Keratinocyte (primary cell): ENCODE results near the gene PDE4C. TPM values are rescaled to one million over a fixed set of nuclear protein-coding genes. Genes with fewer than 3 reads are reported as not detected.

ENCODE experiments used
- DNase-seq: peaks from one replicate; pipeline ENCODE4 v3.0.0-alpha.2; 2011; ENCODE audit warnings: low read depth, missing footprints, low spot score
- FAIRE-seq: peaks from 2 replicates; lab custom pipeline; 2011; peaks lifted over from hg19 to GRCh38; lab: Jason Lieb, UNC
- H2AFZ ChIP-seq: 2 replicates; pipeline ENCODE4 v1.6.0; 2012; ENCODE audit warnings: low read length, control low read depth, inconsistent platforms; ENCODE audit not compliant: control insufficient read depth
- H3K27ac ChIP-seq: 2 replicates; pipeline ENCODE4 v1.5.1; 2011; ENCODE audit warnings: low read length; ENCODE audit not compliant: control insufficient read depth, insufficient read depth
- H3K27me3 ChIP-seq: 3 replicates; pipeline ENCODE4 v1.6.0; 2011; ENCODE audit warnings: low read length; ENCODE audit not compliant: control insufficient read depth, insufficient read depth; ENCODE audit errors: extremely low read depth
- H3K36me3 ChIP-seq, 2 experiments: 2 replicates in 1 of 2; 3 replicates in 1 of 2; pipeline ENCODE4 v1.5.1; 2011; ENCODE audit warnings: low read length in 2 of 2, mild to moderate bottlenecking in 1 of 2; ENCODE audit not compliant: control insufficient read depth in 2 of 2, insufficient read depth in 2 of 2; ENCODE audit errors: extremely low read depth in 1 of 2
- H3K4me1 ChIP-seq: 3 replicates; pipeline ENCODE4 v1.5.1; 2011; ENCODE audit warnings: low read length; ENCODE audit not compliant: control insufficient read depth, insufficient read depth; ENCODE audit errors: extremely low read depth
- H3K4me2 ChIP-seq: 3 replicates; pipeline ENCODE4 v1.6.0; 2011; ENCODE audit warnings: low read depth, low read length; ENCODE audit not compliant: control insufficient read depth, insufficient read depth; ENCODE audit errors: extremely low read depth
- H3K4me3 ChIP-seq, 3 experiments: fragments of 200-600 bp in 1 of 3; sonication (generic) in 1 of 3; 2 replicates in 2 of 3; 3 replicates in 1 of 3; pipeline ENCODE4 v1.5.1; 2011 to 2016; ENCODE audit warnings: low read length in 3 of 3, mild to moderate bottlenecking in 3 of 3, control low read depth in 2 of 3, inconsistent platforms in 1 of 3, low read depth in 1 of 3, mixed read lengths in 1 of 3, mixed run types in 1 of 3, moderate library complexity in 1 of 3; ENCODE audit not compliant: control insufficient read depth in 2 of 3, insufficient read depth in 2 of 3; ENCODE audit errors: extremely low read depth in 1 of 3
- H3K79me2 ChIP-seq: 2 replicates; pipeline ENCODE4 v1.6.0; 2012; ENCODE audit warnings: low read length; ENCODE audit not compliant: control insufficient read depth, insufficient read depth
- H3K9ac ChIP-seq: 3 replicates; pipeline ENCODE4 v1.6.0; 2011; ENCODE audit warnings: low read length; ENCODE audit not compliant: control insufficient read depth, insufficient read depth; ENCODE audit errors: extremely low read depth
- H3K9me1 ChIP-seq: 3 replicates; pipeline ENCODE4 v1.6.0; 2011; ENCODE audit warnings: low read length; ENCODE audit not compliant: control insufficient read depth, insufficient read depth; ENCODE audit errors: extremely low read depth
- H3K9me3 ChIP-seq: 2 replicates; pipeline ENCODE4 v1.5.1; 2012; ENCODE audit warnings: low read depth, low read length; ENCODE audit not compliant: control insufficient read depth
- H4K20me1 ChIP-seq: 3 replicates; pipeline ENCODE4 v1.6.0; 2011; ENCODE audit warnings: low read length; ENCODE audit not compliant: control insufficient read depth, insufficient read depth; ENCODE audit errors: extremely low read depth
- EZH2 ChIP-seq: IDR thresholded peaks from one replicate; pipeline ENCODE4 v1.6.1; 2012; ENCODE audit warnings: inconsistent platforms, mild to moderate bottlenecking, low read length, moderate library complexity
- dilution Hi-C: fragments of 300-500 bp; cut with MboI; formaldehyde crosslinking; loops from one replicate; pipeline ENCODE4 v1.7.0; 2020; ENCODE audit warnings: low sequenced_read_pairs; ENCODE audit not compliant: extremely low pct_ligation_motif_present
- polyA plus RNA-seq, 5 experiments: library from polyadenylated mRNA; depleted of rRNA in 3 of 5; stranded (reverse) in 3 of 5; stranded (forward) in 1 of 5; unstranded in 1 of 5; fragments of >200 nt; gene quantifications; 1 replicate in 1 of 5; 2 replicates in 3 of 5; 3 replicates in 1 of 5; pipeline versions ENCODE4 v1.2.1 to v1.2.3, GENCODE V29; 2011 to 2012; ENCODE audit warnings: missing spikeins in 2 of 5, low read depth in 1 of 5, low replicate concordance in 1 of 5
- TF ChIP-seq, protein P1 (sequence below), 3 experiments: IDR thresholded peaks in 1 of 3; conservative IDR thresholded peaks in 1 of 3; optimal IDR thresholded peaks in 1 of 3; 2 replicates in 2 of 3; 3 replicates in 1 of 3; pipeline versions ENCODE3 to v1.5.1; 2011; ENCODE audit warnings: low read length in 3 of 3, mild to moderate bottlenecking in 3 of 3, moderate library complexity in 2 of 3, control low read depth in 1 of 3, inconsistent platforms in 1 of 3; ENCODE audit not compliant: insufficient read depth in 2 of 3; ENCODE audit errors: extremely low read depth in 1 of 3

Gene PDE4C
- polyA plus RNA-seq, 1 donor (not counting 4 experiments of a cell fraction or from before 2014, with no cell fraction given), result not detected

DNA sequence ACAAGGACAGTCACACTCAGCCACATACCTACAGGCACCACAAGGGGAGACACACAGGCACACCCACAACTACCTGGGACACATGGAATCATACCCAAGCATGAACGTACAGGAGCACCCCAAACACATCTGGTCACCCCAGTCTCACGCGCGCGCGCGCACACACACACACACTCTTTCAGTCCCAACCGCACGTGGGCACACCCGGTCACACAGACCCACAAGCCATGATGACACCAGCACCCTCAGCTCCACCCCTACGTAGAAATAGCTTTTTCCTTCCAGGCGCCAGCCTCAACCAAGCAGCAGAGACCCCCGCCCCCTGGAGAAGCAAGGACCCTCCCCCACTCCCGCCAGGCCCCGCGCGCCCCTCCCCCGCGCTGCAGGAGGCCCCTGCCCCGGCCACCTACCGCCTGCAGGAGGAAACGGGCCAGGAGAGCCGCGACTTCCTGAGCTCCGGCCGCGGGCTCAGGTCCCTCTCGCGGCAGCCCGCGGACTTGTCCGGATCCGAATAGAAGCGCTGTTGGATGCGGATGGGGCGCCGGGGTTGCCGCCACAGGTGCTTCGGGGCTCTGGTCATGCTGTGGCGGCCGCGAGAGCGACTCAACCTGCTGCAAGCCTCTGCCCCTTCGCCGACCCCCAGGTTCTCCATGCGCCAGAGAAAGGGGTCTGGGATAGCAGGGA, 6.4 kb upstream of the PDE4C start:
- DNase-seq (no peak), FAIRE-seq (no peak)
- Histone ChIP-seq H3K4me1 (no peaks in the 10 kb centered on the region), H3K36me3 (no peaks in the 10 kb centered on the region), H3K4me2 (no peak overlapping the region), H4K20me1 (no peaks in the 10 kb centered on the region), H3K79me2 (no peaks in the 10 kb centered on the region), H3K4me3 (no peak overlapping the region), H3K27me3 (peaks cover 20% of the 10 kb centered on the region), H3K9ac (no peak overlapping the region), H3K27ac (no peak overlapping the region), H2AFZ (no peak overlapping the region), H3K9me3 (no peaks in the 10 kb centered on the region), H3K9me1 (no peaks in the 10 kb centered on the region)
- dilution Hi-C loops, result no loop called here
- TF ChIP-seq, protein P1, sequence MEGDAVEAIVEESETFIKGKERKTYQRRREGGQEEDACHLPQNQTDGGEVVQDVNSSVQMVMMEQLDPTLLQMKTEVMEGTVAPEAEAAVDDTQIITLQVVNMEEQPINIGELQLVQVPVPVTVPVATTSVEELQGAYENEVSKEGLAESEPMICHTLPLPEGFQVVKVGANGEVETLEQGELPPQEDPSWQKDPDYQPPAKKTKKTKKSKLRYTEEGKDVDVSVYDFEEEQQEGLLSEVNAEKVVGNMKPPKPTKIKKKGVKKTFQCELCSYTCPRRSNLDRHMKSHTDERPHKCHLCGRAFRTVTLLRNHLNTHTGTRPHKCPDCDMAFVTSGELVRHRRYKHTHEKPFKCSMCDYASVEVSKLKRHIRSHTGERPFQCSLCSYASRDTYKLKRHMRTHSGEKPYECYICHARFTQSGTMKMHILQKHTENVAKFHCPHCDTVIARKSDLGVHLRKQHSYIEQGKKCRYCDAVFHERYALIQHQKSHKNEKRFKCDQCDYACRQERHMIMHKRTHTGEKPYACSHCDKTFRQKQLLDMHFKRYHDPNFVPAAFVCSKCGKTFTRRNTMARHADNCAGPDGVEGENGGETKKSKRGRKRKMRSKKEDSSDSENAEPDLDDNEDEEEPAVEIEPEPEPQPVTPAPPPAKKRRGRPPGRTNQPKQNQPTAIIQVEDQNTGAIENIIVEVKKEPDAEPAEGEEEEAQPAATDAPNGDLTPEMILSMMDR (optimal IDR thresholded peaks at IDR 0.05 in 1 of 3, IDR thresholded peaks at IDR 0.05 in 1 of 3, conservative IDR thresholded peaks at IDR 0.05 in 1 of 3; ENCODE audit: extremely low read depth in 1 of 3, insufficient read depth in 2 of 3, low read length in 3 of 3), result no peak
- no peak for TF ChIP-seq EZH2

DNA sequence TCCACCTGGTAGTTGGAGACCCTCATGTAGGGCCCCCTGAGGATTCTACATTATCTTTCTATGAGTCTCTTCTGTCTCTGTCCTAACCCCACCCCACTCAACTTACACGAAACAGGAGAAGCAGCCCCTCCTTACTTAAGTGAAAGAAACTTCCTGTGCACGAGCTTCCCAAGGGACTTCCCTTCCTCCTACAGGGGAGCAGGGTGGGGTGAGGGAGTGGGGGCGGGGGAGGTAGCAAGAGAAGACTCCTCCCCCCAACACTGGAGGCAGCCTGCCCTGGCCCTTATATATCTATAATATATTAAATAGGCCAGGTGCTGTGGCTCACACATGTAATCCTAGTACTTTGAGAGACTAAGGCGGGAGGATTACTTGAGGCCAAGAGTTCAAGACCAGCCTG, 5.5 kb upstream of the PDE4C start:
- TF ChIP-seq EZH2, result no peak
- TF ChIP-seq, protein P1 (optimal IDR thresholded peaks at IDR 0.05 in 1 of 3, IDR thresholded peaks at IDR 0.05 in 1 of 3, conservative IDR thresholded peaks at IDR 0.05 in 1 of 3; ENCODE audit: extremely low read depth in 1 of 3, insufficient read depth in 2 of 3, low read length in 3 of 3), result no peak
- no peaks in the 10 kb centered on the region for H4K20me1 ChIP-seq
- H3K9ac ChIP-seq, result no peak overlapping the region
- no peaks in the 10 kb centered on the region for H3K9me3 ChIP-seq
- H3K4me2 ChIP-seq, result no peak overlapping the region
- H3K27me3 ChIP-seq, result peaks cover 20% of the 10 kb centered on the region
- no peak for DNase-seq
- H3K4me1 ChIP-seq, result no peaks in the 10 kb centered on the region
- H2AFZ ChIP-seq, result no peak overlapping the region
- dilution Hi-C loops, result no loop called here
- H3K79me2 ChIP-seq, result no peaks in the 10 kb centered on the region
- no peak for FAIRE-seq
- no peaks in the 10 kb centered on the region for H3K36me3 ChIP-seq
- no peaks in the 10 kb centered on the region for H3K9me1 ChIP-seq
- H3K27ac ChIP-seq, result no peak overlapping the region
- H3K4me3 ChIP-seq, result no peak overlapping the region
